ENCODE measurements around the gene BICD1.

The BICD1 gene

GRCh38 chr12:32362892-32363291, 256.2 kb downstream of the BICD1 start:
- DNase-seq, result no peak

GRCh38 chr12:32365473-32366064, 258.9 kb downstream of the BICD1 start:
- DNase-seq, result peak; percentile 27

- no peak for DNase-seq
Observed at GRCh38 chr12:32366714-32367113, 260.1 kb downstream of the BICD1 start.

- no peak for DNase-seq
Observed at GRCh38 chr12:32367381-32367780, 260.7 kb downstream of the BICD1 start.

- DNase-seq, result no peak
Observed at GRCh38 chr12:32369202-32369601, 262.6 kb downstream of the BICD1 start.

- DNase-seq, result no peak
Observed at GRCh38 chr12:32377344-32378055, 270.9 kb downstream of the BICD1 start.

GRCh38 chr12:32379213-32379612, 272.6 kb downstream of the BICD1 start:
- DNase-seq, result no peak

GRCh38 chr12:32379667-32380066, 273.0 kb downstream of the BICD1 start:
- DNase-seq, result no peak

GRCh38 chr12:32382226-32382625, 275.6 kb downstream of the BICD1 start:
- no peak for DNase-seq

- no peak for DNase-seq
Observed at GRCh38 chr12:32390572-32391219, 284.0 kb downstream of the BICD1 start.

- DNase-seq, result no peak
Observed at GRCh38 chr12:32395026-32395425, 288.4 kb downstream of the BICD1 start.

- DNase-seq, result no peak
Observed at GRCh38 chr12:32397696-32398095, 291.0 kb downstream of the BICD1 start.

GRCh38 chr12:32398181-32398580, 291.5 kb downstream of the BICD1 start:
- DNase-seq, result no peak

GRCh38 chr12:32398816-32399369, 292.2 kb downstream of the BICD1 start:
- no peak for DNase-seq

GRCh38 chr12:32399370-32400113, 292.9 kb downstream of the BICD1 start, which contains the start of gene FGD4:
Gene FGD4, plus strand, starts transcription at chr12:32399558.
- peak; percentile 75 for DNase-seq

GRCh38 chr12:32400114-32400672, 293.5 kb downstream of the BICD1 start:
- no peak for DNase-seq

GRCh38 chr12:32400866-32401265, 294.2 kb downstream of the BICD1 start:
- DNase-seq, result no peak

- no peak for DNase-seq
Observed at GRCh38 chr12:32402170-32402569, 295.5 kb downstream of the BICD1 start.

GRCh38 chr12:32402946-32403345, 296.3 kb downstream of the BICD1 start:
- no peak for DNase-seq

- no peak for DNase-seq
Observed at GRCh38 chr12:32407795-32408194, 301.1 kb downstream of the BICD1 start.

GRCh38 chr12:32413412-32413811, 306.8 kb downstream of the BICD1 start:
- DNase-seq, result no peak

GRCh38 chr12:32418221-32418620, 311.6 kb downstream of the BICD1 start:
- no peak for DNase-seq
